Fibroblast of lung (primary cell): Measurements from ENCODE around the gene UBA1.

ENCODE experiments used
- CTCF ChIP-seq, 2 donors: IDR thresholded peaks in 1 of 2; conservative IDR thresholded peaks in 1 of 2; 1 replicate in 1 of 2; 2 replicates in 1 of 2; pipeline ENCODE4 v1.5.1; 2011 to 2012; ENCODE audit warnings: low read length in 2 of 2, control low read depth in 1 of 2, inconsistent platforms in 1 of 2, low read depth in 1 of 2, mild to moderate bottlenecking in 1 of 2
- EZH2 ChIP-seq: IDR thresholded peaks from 2 replicates; pipeline ENCODE4 v1.5.1; 2012; ENCODE audit warnings: low read length, control low read depth, mild to moderate bottlenecking; ENCODE audit errors: missing control alignments

- TF ChIP-seq CTCF (conservative IDR thresholded peaks at IDR 0.05 in 1 of 2, IDR thresholded peaks at IDR 0.05 in 1 of 2; ENCODE audit: low read depth in 1 of 2, low read length in 2 of 2) (no peak), EZH2 (no peak)
Observed at GRCh38 chrX:47224266-47224895, 30.8 kb downstream of the UBA1 start.
